Epithelial cell of prostate (primary cell): ENCODE data around the gene TOP3A.
A peak's percentile ranks its signal among the peaks of the same experiment; 100 is the strongest.

Experiments used
- DNase-seq: peaks from one replicate; pipeline ENCODE4 v3.0.0-alpha.2; 2011; ENCODE audit warnings: low read depth, low spot score
- H3K27ac ChIP-seq: fragments of 450-650 bp; 2 replicates; pipeline ENCODE4 v1.5.1; 2017; ENCODE audit warnings: mild to moderate bottlenecking

TOP3A gene

DNA sequence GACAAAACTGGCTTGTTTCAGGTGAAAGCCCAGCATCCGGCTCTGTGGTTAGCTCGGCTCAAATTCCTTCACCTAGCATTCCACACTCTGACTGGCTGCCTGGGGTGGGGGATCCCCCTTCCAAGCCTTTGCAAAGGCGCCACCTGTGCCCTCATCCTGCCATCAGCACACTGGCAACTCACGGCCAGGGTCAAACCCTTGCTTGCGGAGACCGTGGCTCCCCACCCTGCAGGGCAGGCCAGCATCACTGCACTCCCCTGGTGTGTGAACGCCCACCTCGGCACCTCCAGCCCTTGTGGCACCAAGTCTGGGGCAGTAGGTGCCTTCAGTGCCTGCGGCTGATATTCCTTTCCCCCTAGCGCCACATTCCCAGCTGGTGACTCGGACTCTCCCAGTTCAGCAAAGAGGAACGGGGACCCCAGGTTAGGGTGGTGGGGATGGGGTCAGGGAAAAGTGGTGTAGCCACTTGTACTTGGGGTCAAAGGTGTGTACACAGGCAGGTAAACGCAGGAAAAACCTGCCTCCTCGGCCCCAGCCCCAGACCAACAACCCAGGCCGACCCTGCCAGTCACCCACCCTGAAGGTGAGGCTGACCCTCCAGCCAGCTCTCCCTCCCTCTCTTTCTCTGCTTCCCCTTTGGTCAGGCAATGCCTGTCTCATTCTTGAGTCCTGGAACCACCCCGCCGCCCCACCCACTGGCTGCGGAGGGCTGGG lies 57.4 kb downstream of the TOP3A start:
- peak overlapping the region; percentile 99 for H3K27ac ChIP-seq
- no peak for DNase-seq

DNA sequence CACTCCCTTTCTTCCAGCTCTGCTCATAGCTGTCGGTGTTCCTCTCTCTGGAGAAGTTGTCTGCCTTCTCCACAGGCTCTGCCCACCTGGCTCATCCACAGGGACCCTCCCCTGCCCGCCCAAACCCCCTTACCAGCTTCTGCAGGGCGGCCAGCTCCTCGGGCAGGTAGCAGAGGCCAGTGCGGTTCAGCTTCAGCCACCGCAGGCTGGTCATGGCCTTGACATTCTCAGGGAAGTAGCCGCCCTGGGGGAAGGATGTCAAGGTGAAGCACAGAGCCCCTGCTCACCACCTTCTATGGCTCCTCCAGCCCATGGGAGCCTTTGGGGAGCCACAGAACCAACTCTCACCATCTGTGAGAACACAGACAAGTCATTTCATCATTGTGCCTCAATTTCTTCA lies 58.0 kb downstream of the TOP3A start:
- no peak for DNase-seq
- peak overlapping the region; percentile 99 for H3K27ac ChIP-seq

DNA sequence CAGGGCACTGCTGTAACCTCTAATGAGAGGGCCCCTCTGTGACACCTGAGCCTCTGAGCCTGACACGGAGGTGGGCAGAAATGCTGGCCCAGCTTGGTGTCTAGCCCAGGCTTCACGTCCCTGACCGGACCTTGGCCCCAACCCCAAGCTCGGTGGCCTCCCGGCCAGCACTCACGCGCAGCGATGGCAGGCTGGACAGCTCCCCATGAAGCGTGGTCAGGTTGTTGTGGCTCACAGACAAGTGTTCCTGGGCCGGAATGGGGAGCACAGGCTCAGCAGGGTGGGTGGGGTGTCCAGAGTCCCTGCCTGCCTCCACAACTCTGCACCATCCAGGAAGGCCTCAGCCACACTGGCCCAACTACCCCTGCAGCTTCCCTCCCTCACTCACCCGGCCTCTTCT lies 58.4 kb downstream of the TOP3A start:
- peak overlapping the region; percentile 99 for H3K27ac ChIP-seq
- no peak for DNase-seq

DNA sequence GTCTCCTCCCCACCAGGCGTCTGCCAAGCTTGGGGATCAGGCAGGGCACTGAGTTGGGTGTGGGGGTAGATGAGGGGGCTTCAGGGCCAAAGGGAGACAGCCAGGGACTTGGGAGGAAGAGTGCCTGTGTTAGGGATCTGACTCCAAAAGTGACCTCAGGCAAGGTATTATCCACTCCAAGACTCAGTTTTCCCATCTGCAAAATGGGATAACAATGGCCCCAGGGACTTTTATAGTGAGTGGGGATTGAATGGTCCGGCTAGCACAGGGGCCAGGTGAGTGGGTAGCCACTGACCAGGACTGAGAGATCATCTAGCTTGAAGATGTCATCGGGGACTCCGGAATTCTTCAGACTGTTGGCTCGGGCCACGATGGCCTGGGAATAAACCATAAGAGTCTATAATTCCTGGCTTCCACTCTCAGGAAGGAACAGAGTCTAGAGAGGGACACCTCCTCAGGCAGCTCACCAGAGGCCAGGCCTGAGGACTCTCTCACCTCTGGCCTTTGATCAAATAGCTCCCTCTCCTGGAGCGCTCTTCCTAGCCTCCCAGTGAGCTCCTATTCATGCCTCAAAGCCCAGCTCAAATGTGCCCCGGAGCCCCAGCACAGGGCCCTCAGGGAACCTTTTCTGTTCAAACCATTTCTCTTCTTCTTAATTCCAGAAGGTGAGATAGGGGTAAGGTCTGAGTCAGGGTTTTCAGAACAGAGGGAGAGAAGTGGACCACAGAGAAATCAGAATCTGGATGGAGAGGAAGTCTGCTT lies 59.7 kb downstream of the TOP3A start:
- no peak for DNase-seq
- no peak overlapping the region for H3K27ac ChIP-seq

DNA sequence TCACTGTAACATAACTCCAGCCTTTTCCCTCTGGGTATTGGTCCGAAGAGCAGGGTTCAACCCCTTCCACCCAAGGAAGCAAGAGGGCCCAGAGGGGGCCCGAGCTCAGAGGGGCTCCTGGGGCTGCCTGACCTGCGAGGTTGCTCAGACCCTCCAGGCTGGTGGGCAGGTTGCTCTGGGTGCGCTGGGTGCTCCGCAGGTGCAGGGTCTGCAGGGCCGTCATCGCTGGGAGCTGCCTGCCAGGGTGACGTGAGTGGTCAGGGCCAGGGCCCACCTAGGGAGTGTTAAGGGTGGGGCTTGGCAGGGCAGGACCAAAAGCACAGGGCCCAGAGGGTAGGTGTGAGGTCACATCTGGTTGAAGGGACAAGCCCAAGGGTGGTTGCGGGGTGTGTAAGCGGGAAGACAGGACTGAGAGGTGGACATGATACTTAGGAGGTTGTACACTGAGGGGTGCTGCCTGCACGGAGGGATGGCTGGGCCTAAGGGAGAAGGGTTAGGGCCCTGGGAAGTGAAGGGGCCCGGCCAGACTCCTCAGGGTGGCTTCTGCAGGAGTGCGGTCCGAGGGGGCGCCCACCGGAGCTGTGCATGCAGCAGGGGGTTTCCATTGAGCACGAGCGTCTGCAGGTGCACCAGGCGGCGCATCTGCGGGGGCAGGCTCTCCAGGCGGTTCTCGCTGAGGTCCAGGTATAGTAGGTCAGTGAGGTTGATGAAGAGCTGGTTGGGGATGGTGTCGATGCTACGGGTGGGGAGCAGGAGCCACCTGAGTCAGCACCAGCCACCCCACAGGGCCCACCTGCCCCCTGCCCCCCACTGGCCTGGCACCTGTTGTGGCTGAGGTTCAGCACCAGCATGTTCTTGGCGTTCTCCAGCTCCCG lies 60.6 kb downstream of the TOP3A start:
- no peak for DNase-seq
- no peak overlapping the region for H3K27ac ChIP-seq

DNA sequence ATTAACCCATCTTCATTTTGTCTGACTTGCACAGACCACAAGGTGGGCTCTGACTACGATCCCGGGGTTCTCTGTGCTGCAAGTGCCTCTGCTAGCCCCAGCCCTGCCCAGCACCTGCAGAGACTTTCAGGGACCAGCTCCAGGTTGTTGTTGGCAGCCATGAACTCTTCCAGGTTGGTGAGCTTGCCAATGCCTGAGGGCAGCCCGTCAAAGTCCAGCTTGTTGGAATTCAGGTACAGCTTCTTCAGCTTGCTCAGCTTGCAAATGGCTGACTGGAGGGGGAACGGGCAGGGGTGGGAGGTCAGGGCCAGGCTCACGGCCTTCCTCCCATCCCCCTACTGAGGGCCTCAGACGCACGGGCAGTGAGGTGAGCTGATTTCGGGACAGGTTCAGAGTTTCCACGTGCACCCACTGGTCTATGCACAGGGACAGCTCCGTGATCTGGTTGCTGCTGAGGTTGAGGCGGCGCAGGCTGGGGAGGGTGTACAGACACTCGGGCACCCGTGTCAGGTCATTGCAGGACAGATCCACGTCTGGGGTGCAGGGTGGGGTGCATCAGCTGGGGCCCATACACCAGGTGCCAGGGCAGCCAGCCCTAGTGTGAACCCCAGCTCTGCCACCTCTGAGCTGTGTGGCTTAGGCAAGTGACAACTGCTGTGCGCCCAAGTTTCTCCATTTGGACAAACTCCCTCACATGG lies 61.5 kb downstream of the TOP3A start:
- DNase-seq = no peak
- H3K27ac ChIP-seq = no peak overlapping the region

DNA sequence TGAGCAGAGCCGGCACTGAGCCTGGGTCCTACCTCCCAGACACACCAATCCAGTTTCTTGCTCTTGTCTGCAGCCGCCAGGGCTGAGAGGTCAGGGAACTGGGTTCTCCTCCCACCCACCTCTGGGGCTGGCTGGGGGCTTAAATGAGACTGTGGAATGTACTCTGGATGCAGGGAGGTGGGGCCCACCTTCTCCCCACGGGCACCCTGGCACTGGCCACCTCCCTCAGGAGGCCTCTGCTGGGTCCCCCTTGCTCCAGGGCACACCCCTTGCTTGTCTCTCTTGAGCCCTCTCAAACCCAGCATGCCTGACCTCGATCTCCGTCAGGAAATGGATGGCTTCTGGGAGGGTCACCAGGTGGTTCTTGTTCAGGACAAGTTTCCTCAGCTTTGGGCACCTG lies 62.6 kb downstream of the TOP3A start:
- H3K27ac ChIP-seq = no peak overlapping the region
- DNase-seq = no peak

DNA sequence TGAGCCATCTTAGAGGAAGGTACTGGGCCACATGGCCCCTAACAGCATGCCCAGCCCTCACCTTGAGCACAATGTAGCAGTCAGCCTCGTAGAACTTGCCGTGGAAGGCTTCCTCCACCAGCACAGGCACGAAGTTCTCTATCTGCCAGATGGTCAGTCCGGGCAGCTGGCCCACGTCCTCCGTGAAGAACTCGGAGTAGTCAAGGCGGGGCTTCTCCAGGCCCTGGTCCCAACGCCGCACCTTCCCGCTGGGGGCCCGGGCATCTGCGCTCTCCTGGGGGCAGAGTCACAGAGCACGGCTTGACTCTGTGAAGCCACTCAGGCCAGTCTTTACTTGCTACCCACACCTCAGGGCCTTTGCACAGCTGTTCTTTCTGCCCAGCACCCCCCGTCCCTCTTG lies 63.6 kb downstream of the TOP3A start:
- no peak overlapping the region for H3K27ac ChIP-seq
- no peak for DNase-seq

DNA sequence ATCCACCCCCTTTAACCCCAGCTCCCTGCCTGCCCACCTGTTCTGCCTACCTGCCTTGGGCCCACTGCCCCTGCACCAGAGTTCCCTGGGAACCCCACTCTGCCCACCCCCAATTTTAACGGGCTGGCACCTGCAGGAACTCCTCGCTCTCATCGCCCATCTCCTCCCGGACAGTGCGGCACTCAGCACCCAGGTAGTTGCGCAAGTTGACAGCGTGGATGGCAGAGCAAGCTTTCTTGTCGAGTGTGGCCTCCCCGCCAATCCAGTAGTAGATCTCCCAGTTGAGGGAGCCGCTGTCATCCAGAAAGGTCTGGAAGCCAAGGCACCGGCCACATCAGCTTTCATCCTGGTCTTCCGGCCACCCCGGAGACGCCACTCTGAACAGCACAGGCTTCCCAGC lies 64.1 kb downstream of the TOP3A start:
- DNase-seq = no peak
- H3K27ac ChIP-seq = no peak overlapping the region

DNA sequence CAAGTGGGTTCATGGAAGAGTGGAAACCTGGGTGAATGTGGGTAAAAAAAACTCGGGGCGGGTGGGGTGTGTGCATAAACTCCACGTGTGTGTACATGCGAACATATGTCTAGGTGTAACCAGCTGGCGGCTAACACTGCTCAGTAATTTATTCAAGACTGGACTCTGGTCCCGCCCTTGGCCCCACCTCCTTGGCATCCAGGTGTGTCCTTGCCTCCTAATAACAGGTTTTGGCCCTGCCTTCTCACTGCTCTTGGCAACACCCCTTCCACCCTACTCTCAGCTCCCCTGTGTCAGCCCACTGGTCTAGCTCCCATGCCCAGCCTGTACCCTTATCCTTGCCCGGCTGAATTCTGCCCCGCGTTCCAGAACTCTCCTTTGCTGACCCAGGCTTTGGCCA lies 64.5 kb downstream of the TOP3A start:
- DNase-seq = no peak
- H3K27ac ChIP-seq = no peak overlapping the region

DNA sequence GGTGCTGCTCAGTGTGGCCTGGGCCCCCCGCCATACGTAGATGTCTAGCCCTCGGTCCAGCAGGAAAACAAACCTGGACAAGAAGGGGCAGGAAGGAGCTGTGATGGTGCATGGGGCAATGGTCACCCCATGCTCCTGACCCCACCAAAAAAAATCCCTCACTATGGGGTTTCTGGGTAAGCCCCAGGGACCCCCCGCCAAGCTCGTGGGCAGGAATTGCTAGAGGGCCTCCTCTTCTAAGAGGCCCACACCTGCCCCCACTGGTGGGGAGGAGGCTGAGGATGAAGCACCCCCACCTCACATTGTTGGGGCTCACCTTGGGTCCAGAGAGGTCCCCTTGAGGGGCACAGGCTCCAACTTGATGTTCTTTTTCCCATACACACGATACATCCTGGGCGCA lies 66.0 kb downstream of the TOP3A start:
- DNase-seq = no peak
- peak overlapping the region; percentile 14 for H3K27ac ChIP-seq

DNA sequence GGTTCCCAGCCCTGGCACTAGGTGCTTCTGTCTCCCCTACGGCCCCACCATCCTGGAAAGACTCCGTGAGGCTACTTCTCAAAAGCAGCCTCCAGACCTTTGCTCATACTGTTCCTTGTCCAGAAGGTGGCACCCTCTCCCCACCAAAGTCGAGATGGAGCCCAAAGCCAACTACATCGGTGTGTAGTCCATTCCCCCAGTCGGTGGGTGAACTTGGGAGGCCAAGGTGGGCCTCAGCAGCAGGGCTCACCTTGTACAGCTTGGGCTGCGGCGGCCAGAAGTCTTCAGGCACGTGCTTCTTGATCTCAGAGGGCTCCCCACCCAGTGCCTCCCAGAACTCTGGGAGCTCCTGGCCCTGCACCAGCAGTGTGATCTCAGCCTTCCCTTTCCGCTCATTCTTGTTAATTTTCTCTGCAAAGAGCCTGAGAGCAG lies 66.5 kb downstream of the TOP3A start:
- DNase-seq = no peak
- peak overlapping the region; percentile 14 for H3K27ac ChIP-seq

DNA sequence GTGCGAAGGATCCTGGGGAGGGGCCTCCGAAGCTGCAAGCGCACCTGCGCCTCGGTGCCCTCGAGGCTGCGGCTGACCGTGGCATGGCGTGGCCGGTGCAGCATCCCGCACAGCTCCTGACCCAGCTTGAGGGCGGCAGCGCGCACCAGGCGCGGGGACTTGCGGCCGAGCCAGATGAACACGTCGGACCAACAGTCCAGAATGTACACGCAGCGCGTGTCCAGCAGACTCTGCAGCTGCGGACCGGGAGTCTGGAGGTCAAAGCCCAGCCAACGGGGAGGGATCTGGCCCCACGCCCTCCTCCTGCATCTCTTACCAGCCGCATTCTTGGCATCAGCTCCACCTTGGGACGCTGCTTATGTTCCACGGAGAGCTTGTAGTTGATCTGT lies 67.2 kb downstream of the TOP3A start:
- peak overlapping the region; percentile 53 for H3K27ac ChIP-seq
- DNase-seq = no peak

DNA sequence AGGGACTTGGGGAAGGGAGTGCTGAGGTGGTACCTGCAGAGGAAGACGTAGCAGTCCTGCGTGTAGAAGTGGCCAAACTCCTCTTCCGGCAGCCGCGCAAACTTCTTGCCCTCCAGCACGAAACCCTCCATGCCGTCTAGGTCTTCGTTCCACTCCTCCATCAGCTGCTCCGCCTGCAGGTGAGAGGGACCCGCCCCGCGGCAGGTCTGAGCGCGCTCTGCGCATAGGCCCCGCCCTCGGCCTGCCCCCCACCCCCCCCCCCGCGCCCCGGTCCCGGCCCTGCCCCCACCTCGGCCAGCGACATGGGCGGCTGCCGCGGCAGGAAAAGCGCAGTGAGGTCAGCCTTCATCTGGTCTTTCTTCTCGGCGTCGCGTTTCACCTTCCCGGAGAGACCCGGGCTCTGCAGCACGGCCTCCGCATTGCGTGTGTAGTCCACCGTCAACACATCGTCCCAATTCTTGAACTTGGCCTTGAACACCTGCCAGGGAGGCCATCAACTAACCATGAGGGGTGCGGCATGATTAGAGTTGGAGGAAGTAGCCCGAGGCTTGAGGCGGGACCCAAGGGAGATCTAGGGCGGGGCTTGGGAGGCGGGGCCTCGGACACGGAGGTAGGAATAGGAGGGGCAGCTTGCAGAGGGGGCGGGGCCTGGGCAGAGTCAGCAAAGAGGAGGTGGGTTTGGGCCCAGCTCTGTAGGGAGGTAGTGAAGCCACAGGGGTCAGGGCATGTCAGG lies 67.7 kb downstream of the TOP3A start:
- H3K27ac ChIP-seq = peak overlapping the region; percentile 53
- peak; percentile 66 for DNase-seq

DNA sequence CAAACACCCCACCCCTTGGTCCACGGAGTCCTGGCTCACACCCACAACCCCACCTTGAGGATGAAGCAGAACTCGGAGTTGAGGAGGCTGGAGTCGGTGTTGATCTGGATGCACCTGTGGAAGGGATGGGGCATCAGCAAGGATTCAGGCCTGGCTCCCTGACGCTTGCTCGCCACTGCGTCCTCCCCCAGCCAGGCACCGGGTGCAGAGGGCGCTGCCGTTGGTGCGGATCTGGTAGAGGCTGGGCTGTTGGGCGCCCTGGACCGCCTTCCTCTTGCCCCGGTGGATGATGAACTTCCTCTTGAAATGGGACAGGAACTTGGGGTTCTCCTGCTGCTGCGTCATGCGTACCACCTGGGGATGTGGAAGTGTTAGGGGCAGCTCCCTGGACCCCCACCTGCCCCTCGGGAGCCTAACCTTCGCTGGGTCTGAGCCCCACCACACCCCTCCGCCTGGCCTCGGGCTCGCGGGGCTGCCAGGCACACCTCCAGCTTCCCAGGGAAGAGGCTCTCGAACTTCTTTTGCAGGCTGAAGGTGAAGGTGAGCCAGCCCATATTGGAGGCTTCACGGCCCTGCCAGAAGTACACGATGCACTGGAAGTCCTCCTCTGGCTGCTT lies 68.6 kb downstream of the TOP3A start:
- peak overlapping the region; percentile 53 for H3K27ac ChIP-seq
- no peak for DNase-seq

DNA sequence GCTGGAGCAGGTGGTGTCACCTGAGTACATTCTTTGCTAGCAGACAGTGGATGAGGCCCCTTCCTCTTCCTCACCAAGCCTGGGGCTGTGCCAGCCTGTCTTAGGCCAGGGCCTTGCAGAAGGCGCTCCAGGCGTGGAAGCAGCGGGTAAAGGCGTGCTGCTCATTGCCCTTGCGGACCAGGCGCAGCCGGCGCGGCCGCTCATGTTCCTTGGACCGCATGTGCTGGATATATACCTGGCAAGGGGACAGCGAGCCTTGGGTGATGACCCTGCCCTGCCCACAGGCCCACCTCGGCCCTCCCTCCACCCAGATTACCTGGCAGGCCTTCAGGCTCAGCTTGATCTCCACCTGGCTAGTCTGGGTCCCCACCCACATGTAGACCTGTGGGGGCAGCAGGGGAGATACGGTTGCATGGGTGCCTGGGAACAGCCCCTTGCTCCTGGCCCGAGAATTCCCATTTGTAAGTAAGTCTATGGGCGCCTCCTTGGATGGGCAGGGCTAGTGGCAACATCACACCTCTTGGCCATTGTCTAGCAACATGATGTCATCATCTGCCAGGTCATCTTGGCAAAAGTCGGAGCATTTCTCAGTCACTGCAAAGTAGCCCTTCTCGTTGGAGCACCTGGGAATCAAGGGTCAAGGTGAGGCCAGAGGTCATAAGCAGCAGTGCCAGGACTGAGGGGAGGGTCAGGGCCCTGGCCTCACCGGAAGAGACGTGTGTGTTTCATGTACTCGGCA lies 69.6 kb downstream of the TOP3A start:
- DNase-seq = no peak

DNA sequence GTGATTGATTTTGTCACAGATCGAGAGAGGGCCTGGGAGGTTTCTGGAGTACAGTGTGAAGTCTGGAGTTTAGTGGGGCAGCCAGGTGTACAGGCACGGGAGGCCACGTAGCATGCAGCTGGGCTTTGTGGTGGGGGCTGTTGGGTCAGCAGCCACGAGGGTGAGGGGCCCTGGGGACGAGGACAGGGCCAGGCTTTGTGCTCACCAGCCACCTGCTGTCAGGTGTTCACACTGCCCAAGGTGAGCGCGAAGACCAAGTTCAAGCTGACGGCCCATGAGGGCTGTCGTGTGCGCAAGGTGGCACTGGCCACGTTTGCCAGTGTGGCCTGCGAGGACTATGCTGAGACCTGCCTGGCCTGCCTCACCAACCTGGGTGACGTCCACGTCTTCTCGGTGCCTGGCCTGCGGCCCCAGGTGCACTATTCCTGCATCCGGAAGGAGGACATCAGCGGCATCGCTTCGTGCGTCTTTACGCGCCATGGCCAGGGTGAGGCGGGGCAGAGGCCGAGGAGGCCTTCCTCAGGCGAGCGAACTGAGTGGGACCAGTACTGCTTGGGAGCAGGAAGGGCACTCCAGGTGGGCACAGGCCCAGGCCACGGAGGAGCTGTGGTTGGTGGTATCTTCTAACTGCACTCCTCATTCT lies 73.4 kb downstream of the TOP3A start:
- DNase-seq = no peak
- no peak overlapping the region for H3K27ac ChIP-seq

More for the DNA sequence above, 69.6 kb downstream of the TOP3A start:
- H3K27ac ChIP-seq = no peak overlapping the region

DNA sequence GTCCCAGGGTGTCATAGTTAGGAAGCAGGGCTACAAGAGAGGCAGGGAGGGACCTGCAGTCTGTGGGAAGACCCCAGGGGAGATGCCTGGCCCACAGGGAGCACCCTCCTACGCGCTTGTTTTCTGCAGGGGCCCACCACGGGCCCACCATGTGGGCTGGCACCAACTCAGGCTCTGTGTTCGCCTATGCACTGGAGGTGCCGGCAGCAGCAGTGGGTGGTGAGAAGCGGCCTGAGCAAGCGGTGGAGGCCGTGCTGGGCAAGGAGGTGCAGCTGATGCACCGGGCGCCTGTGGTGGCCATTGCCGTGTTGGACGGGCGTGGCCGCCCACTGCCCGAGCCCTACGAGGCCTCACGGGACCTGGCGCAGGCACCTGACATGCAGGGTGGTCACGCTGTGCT lies 74.3 kb downstream of the TOP3A start:
- H3K27ac ChIP-seq = no peak overlapping the region
- DNase-seq = no peak
